GM20000 (cell line): ENCODE measurements around the gene TTC6.
"Not testable (repeated sequence)": the region's sequence is repeated elsewhere in the genome, so short reads cannot be mapped to it uniquely, and the experiment has no call there.

ENCODE experiments used
- DNase-seq: peaks from one replicate; pipeline ENCODE4 v3.0.0; 2012; ENCODE audit warnings: low spot score
- CTCF ChIP-seq: IDR thresholded peaks from 2 replicates; pipeline ENCODE4 v1.5.1; 2012; ENCODE audit warnings: mild to moderate bottlenecking, control low read depth; ENCODE audit errors: extremely low read depth, missing control alignments

TTC6 gene

DNA sequence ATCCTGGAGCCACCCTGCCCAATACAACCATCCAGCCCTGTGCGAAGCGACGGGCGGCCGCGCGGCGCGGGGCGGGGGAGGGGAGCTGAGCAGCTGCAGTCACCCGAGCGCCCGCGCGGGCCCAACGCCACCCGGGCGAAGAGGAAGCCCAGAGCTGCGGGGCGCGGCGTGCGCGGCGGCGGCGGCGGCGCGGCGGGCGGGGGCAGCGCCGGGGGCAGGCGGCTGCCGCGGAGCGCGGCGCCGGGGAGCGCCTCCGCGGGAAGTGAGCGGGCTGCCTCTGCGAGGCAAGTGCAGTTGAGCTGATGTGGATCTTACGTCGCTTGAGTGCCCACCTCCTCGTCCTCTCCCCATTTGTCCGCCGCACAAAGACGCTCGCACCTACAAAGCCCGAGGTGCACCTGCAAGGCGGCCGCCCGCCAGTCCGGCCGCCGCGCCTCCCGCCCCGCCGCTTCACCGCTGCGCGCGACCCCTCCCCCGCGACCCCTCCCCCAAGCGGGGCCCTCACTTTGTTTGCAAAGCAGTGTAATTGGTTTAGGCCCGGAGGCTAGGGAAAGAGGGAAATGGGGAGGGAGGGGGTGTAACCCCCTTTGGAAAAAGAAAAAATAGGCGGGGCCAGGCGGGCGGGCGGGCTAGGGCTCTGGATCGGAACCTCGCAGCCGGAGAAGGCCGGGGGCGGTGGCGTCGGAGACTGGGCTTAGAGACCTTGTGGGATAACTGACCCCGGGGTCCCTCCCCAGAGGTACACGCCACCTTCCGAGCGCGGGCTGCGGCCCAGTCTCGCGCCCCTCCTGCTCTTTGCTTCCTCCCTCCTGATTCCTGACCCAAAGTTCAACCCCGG, at the start of gene TTC6, which contains the start of gene FOXA1:
Gene TTC6 (plus strand): TSS at position 659 of the 838 bp plus-strand sequence. CDS start 26,436 bp downstream, outside the sequence.
Gene FOXA1 (minus strand): TSS at position 279 of the 838 bp plus-strand sequence. CDS start 277 bp downstream, at position 2.
- DNase-seq = no peak
- TF ChIP-seq CTCF = no peak

DNA sequence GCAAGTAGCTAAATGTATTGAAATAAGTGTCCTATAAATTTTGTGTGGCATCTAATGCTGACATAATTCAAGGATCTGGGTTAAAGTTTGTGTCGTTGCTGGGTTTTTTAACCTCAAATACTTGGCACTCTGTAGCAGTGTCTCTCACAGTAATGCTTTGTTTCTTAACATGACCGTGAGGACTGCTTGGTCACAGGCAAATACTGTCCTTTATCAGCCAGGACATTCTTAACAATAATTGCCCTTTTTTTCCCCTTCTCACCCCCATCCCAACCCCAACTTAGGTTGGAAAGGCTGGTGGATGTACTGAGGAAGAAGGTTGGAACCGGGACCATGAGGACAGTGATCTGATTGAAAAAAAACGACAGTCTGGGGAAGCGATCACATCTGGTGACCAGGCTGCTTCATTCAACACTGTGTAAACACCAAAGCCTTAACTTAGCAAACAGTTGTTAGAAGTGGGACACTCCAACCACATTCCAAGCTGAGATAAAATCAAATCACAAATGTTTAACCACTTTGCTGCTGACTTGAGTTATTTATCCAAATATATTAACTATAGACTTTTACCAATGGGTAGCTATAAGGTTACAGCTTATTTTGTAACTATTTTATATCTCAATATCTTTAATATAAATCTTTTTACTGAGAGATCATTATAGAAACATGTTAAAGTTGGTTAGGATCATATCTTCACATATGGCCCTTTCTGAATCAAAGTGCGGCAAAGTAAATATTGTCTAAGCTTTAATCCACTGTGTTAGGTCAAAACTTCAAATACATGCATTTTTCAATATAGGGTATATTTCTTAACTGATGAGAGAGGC, 48.6 kb upstream of the TTC6 start:
- no peak for DNase-seq
- no peak for TF ChIP-seq CTCF

DNA sequence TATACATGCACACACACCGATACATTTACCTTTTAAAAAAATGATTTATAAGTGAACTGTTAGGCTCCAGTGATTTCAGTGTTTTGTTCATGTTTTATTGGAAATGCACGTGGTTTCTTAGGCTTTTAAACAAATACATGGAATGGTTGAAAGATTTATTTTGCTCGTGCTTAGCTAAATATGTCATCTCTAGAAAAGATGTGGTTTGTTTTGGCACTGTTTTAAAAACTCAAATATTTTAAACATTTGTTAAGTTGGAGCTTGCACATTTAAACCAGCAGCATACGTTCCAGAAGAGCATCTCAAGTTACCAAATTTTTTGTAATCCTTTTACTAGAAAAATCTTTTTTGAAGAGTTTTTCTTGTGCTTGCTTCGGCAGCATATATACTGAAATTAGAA, 44.9 kb upstream of the TTC6 start:
- no peak for DNase-seq
- no peak for TF ChIP-seq CTCF

- TF ChIP-seq CTCF = no peak
- DNase-seq = no peak
Measured at GRCh38 chr14:37551119-37551518, 44.3 kb upstream of the TTC6 start.

- DNase-seq = no peak
- TF ChIP-seq CTCF = no peak
Measured at GRCh38 chr14:37553935-37554550, 41.4 kb upstream of the TTC6 start.

- DNase-seq = not testable (repeated sequence)
Measured at GRCh38 chr14:37555596-37555995, 39.8 kb upstream of the TTC6 start.

- DNase-seq = no peak
- no peak for TF ChIP-seq CTCF
Measured at GRCh38 chr14:37558740-37559139, 36.7 kb upstream of the TTC6 start.
